Cardiac fibroblast (primary cell): ENCODE measurements around the gene LRRC61.

Experiments
- DNase-seq, 2 donors: peaks; one replicate each; pipeline versions ENCODE4 v3.0.0 to v3.0.0-alpha.2; 2010; ENCODE audit warnings: low read depth in 2 of 2
- H3K4me3 ChIP-seq, 2 donors: replicated peaks in 1 of 2; 1 replicate in 1 of 2; 2 replicates in 1 of 2; pipeline ENCODE4 v1.5.1; 2011; ENCODE audit warnings: low read depth in 2 of 2, low read length in 2 of 2, mild to moderate bottlenecking in 2 of 2, moderate library complexity in 1 of 2
- CTCF ChIP-seq: IDR thresholded peaks from one replicate; pipeline ENCODE4 v1.5.1; 2011; ENCODE audit warnings: low read depth, mild to moderate bottlenecking, low read length, inconsistent platforms

LRRC61 gene

GRCh38 chr7:150374472-150374871 lies 51.3 kb downstream of the LRRC61 start:
- H3K4me3 ChIP-seq: no peak overlapping the region
- DNase-seq: no peak
- no peak for TF ChIP-seq CTCF

DNA sequence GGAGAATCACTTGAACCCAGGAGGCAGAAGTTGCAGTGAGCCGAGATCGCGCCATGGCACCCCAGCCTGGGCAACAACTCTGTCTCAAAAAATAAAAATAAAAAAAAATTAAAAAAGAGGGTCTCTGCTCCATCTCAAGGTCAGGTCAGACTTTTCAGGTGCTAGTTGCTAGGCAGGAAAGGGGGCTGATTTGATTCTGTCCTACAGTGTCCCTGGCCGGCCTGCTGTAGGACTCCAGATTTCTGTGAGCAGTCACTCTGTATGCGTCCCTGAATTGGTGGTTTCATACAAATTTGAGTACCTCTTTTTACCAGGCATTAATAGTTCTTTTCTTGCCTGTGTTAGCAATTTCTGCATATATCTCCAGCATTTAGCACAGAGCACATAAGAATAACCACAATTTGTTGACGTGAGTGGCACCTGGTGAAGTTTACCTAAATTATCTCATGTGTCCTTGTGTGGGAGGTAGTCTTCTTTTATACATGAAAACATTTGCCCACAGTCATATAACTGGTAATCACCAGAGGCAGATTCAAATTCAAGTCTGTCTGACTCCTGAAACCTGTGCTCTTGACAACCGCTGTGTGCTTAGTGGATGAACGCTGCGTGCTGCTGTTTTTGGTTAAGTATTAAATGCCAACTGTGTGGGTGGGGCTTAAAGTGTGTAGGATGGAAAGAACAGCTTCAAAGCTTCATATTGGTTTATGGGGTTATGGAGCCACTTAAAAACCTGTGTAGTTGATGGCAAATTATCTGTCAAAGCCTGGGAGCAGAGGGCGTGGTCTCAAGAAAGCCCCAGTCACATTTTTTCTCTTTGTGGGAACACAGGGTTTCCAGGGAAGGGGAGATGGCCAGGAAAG lies 52.7 kb downstream of the LRRC61 start:
- no peak for DNase-seq
- H3K4me3 ChIP-seq: no peak overlapping the region
- TF ChIP-seq CTCF: no peak

- DNase-seq: no peak
- H3K4me3 ChIP-seq: no peak overlapping the region
- TF ChIP-seq CTCF: no peak
Observed at GRCh38 chr7:150376560-150376959, 53.4 kb downstream of the LRRC61 start.

DNA sequence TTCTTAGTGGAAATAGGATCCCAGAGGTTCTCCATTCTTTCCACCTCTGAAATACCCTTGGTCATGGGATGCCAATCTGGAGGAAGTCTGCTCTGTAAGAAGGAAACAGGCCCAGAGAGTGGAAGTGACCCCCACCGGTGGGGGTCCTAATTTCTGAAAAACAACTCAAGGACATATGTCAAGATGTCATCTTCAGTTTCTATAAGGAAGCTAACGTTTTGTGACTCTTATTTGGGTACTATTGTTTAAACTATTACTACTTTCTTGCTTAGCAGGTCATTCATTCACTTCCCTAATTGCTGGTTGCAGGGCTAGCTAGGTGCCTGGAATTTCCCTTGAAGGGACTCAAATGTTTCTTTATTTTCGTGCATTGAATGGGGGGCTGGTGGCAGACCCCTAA lies 54.0 kb downstream of the LRRC61 start:
- no peak for TF ChIP-seq CTCF
- no peak overlapping the region for H3K4me3 ChIP-seq
- DNase-seq: no peak

DNA sequence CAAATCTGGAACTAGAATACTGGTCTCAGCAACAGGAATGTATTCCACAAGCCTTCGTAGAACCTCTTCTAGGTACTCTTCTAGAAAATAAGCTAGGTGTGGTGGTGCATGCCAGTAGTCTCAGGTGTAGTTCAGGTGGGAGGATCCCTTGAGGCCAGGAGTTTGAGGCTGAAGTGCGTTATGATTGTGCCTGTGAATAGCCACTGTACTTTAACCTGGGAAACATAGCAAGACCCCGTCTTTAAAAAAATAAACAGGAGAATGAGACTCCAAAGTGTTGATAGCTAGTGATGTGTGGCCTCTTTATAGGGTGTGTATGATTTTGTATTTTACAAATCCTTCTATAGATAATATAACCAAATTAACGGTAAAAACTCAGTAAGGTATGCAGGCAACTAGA lies 54.5 kb downstream of the LRRC61 start:
- DNase-seq: no peak
- TF ChIP-seq CTCF: no peak
- no peak overlapping the region for H3K4me3 ChIP-seq

DNA sequence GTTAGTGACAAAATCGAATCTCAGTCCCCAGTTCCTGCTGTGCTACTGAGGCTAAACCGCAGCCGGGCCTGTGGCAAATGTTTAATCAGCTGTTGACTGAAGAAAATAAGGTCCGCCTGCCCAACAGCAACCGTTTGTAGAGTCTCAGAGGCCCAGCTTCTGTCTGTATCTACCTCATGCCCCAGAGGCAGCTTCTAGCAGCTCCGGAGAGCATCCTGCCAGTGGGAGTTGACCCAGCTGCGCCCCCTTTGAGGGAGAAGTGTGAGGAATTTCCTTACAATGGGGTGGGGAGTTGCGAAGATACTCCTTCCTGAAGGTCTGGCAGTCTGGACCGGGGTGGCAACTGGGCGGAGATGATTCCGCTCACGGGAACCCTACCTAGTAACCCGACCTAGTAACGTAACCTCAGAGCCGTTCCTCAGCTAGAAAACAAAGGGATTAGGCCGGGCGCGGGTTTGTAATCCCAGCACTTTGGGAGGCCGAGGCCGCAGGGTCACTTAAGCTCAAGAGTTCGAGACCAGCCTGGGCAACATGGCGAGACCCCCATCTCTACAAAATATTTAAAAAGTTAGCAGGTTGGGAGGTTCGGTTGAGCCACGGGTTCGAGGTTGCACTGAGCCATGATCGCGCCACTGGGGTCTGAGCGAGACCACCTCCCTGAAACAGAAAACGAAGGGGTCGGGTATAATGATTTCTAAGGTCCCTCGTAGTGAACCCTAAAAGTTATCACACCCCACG lies 55.1 kb downstream of the LRRC61 start:
- peak overlapping the region; percentile 63 to 64 for H3K4me3 ChIP-seq
- DNase-seq: peak; percentile 69 to 83
- TF ChIP-seq CTCF: peak; percentile 20
